ENCODE measurements around the gene TMED9.
"Not testable (repeated sequence)": the region's sequence is repeated elsewhere in the genome, so short reads cannot be mapped to it uniquely, and the experiment has no call there.

GRCh38 chr5:177630186-177630585, 38.2 kb downstream of the TMED9 start:
- TF ChIP-seq CTCF (IDR thresholded peaks at IDR 0.05 in 4 of 5, conservative IDR thresholded peaks at IDR 0.05 in 1 of 5); POLR2A (IDR thresholded peaks at IDR 0.05): not testable (repeated sequence)
